ENCODE measurements around the gene UBE2E2. TPM values are rescaled to one million over a fixed set of nuclear protein-coding genes. Genes with fewer than 3 reads are reported as not detected.

The UBE2E2 gene
- total RNA-seq, 2 experiments from 2014 or later = 41.1 to 48.8 TPM

DNA sequence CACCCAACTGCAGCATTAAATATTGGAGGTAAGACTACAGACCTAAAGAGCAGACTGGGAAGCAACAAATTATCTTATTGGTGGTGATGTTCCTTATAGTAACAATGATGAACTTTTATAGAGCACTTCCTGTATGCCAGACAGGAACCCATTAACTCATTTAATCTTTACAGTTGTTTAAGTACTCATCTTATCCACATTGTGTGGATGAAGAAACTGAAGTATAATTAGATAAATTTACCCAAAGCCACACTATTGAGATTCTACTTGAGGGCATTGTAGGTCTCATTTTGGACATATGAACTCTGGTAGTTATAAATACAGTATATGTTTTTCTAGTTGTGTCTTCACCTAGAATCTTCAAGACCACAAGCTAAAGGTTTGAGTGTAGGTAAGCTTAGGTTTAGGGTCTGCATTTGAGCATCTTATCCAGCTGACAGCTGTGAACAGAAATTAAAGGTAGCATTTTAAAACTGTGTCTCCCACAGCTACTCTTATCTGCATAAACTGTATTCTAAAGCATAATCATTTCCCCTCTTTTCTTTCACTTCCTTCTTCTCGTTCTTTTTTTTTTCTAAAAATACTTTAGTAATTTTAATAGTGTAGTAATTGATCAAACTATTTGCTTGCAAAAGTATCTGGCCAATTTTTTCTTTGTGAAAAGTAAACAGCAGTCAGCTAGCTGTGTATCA is 138.2 kb downstream of the UBE2E2 start:
- DNase-seq (ENCODE audit: low spot score) = peak; percentile 69
- TF ChIP-seq, protein P1, sequence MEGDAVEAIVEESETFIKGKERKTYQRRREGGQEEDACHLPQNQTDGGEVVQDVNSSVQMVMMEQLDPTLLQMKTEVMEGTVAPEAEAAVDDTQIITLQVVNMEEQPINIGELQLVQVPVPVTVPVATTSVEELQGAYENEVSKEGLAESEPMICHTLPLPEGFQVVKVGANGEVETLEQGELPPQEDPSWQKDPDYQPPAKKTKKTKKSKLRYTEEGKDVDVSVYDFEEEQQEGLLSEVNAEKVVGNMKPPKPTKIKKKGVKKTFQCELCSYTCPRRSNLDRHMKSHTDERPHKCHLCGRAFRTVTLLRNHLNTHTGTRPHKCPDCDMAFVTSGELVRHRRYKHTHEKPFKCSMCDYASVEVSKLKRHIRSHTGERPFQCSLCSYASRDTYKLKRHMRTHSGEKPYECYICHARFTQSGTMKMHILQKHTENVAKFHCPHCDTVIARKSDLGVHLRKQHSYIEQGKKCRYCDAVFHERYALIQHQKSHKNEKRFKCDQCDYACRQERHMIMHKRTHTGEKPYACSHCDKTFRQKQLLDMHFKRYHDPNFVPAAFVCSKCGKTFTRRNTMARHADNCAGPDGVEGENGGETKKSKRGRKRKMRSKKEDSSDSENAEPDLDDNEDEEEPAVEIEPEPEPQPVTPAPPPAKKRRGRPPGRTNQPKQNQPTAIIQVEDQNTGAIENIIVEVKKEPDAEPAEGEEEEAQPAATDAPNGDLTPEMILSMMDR (conservative IDR thresholded peaks at IDR 0.05; ENCODE audit: low read length) = no peak
- no peaks in the 10 kb centered on the region for H3K9me2 ChIP-seq (ENCODE audit: insufficient read depth, low read length)
- peak overlapping the region; percentile 94 for H3K27ac ChIP-seq (ENCODE audit: low read depth, low read length, poor library complexity, severe bottlenecking)
- intact Hi-C loops (cut with micrococcal nuclease; ENCODE audit: unreplicated experiment) = loop anchor here (1.0 to 10.0 kb wide), 5 partner anchors 48 to 464 kb away; partner anchors contain the start of genes UBE2E1 and UBE2E2
- H3K9me3 ChIP-seq (ENCODE audit: low read length) = no peaks in the 10 kb centered on the region
- H2AFZ ChIP-seq (ENCODE audit: low read length) = peak overlapping the region; percentile 5; the same call in 1 of the 2 replicates
- ChIA-PET CTCF (ENCODE audit: unreplicated experiment) (interaction anchor here (0.8 to 1.9 kb wide), 3 partner anchors 18 to 100 kb away, joined by 3 to 5 read pairs (median 3); no protein-coding TSS in a partner anchor), POLR2A (interaction anchor here (0.7 to 2.3 kb wide), 16 partner anchors 8 to 1941 kb away, joined by 3 to 17 read pairs (median 3); no protein-coding TSS in a partner anchor)
- BruUV-seq (replicated peaks) = TSS peak; percentile 13
- peaks cover 87% of the 10 kb centered on the region for H3K4me1 ChIP-seq (ENCODE audit: insufficient read depth, low read length, poor library complexity, severe bottlenecking)
- peaks cover 85% of the 10 kb centered on the region for H3K79me2 ChIP-seq (ENCODE audit: insufficient read depth, low read depth, low read length)
- H3K4me2 ChIP-seq (ENCODE audit: low read length) = peak overlapping the region; percentile 82
- peaks cover 27% of the 10 kb centered on the region for H3K36me3 ChIP-seq (ENCODE audit: insufficient read depth, low read length)
- H4K20me1 ChIP-seq (ENCODE audit: insufficient read depth, low read length) = no peaks in the 10 kb centered on the region
- peak overlapping the region; percentile 47 for H3K4me3 ChIP-seq (ENCODE audit: low read depth, low read length, poor library complexity, severe bottlenecking)

DNA sequence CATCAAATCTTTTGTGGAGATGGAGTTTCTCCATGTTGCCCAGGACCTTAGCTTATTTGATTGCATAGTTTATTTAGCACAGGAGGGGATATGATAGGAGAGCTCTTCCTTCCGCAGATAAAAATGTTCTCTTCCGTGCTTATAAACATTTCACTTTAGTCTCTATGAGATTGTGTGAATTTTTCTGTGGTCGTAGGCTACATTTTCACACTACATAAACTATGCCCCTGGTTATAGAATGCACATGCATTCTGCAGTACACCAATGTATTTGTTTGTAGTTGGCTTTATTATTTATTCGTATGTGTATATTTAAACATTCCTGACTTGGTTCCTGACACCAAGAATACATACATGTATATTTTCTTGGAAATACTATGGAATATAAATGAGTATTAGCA is 139.2 kb downstream of the UBE2E2 start:
- DNase-seq (ENCODE audit: low spot score) = no peak
- Histone ChIP-seq H2AFZ (ENCODE audit: low read length) (no peak overlapping the region), H3K4me1 (ENCODE audit: insufficient read depth, low read length, poor library complexity, severe bottlenecking) (peaks cover 89% of the 10 kb centered on the region), H3K9me2 (ENCODE audit: insufficient read depth, low read length) (no peaks in the 10 kb centered on the region), H3K4me2 (ENCODE audit: low read length) (peak overlapping the region; percentile 82), H3K79me2 (ENCODE audit: insufficient read depth, low read depth, low read length) (peaks cover 89% of the 10 kb centered on the region), H3K36me3 (ENCODE audit: insufficient read depth, low read length) (peaks cover 31% of the 10 kb centered on the region), H3K27ac (ENCODE audit: low read depth, low read length, poor library complexity, severe bottlenecking) (peak overlapping the region; percentile 94), H3K9me3 (ENCODE audit: low read length) (no peaks in the 10 kb centered on the region), H3K4me3 (ENCODE audit: low read depth, low read length, poor library complexity, severe bottlenecking) (peak overlapping the region; percentile 47), H4K20me1 (ENCODE audit: insufficient read depth, low read length) (no peaks in the 10 kb centered on the region)
- ChIA-PET POLR2A (interaction anchor here (0.6 to 2.3 kb wide), 17 partner anchors 12 to 1765 kb away, joined by 3 to 17 read pairs (median 3); no protein-coding TSS in a partner anchor), CTCF (ENCODE audit: unreplicated experiment) (interaction anchor here (0.7 to 1.9 kb wide), 4 partner anchors 19 to 99 kb away, joined by 3 to 5 read pairs (median 3); no protein-coding TSS in a partner anchor)
- intact Hi-C loops (cut with micrococcal nuclease; ENCODE audit: unreplicated experiment) = loop anchor here (5.0 to 10.0 kb wide), 4 partner anchors 138 to 462 kb away; partner anchors contain the start of genes UBE2E1 and UBE2E2
- BruUV-seq (replicated peaks) = no TSS peak
- no peak for TF ChIP-seq EZH2phosphoT487 (IDR thresholded peaks at IDR 0.05; ENCODE audit: borderline replicate concordance, low read depth, low read length)
- TF ChIP-seq, protein P1 (conservative IDR thresholded peaks at IDR 0.05; ENCODE audit: low read length) = no peak

DNA sequence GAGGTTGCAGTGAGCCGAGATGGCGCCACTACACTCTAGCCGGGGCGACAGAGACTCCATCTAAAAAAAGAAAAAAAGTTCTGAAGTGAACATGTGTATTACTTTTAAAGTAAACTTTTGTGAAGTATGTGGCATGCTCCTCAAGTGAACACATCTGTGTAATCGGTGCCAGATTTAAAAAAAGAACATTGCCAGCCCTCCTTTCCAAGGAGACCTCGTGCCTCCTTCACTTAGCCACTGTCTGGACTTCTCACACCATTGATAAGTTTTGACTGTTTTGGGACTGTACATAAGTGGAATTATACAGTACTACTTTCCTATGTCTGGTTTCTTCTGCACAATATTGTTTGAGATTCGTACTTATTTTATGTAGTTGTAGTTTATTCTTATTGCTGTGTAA is 140.4 kb downstream of the UBE2E2 start:
- DNase-seq (ENCODE audit: low spot score) = no peak
- ChIA-PET POLR2A (no interaction called here), CTCF (ENCODE audit: unreplicated experiment) (no interaction called here)
- H3K9me2 ChIP-seq (ENCODE audit: insufficient read depth, low read length) = no peaks in the 10 kb centered on the region
- H3K4me3 ChIP-seq (ENCODE audit: low read depth, low read length, poor library complexity, severe bottlenecking) = no peak overlapping the region
- no peak overlapping the region for H2AFZ ChIP-seq (ENCODE audit: low read length)
- H3K9me3 ChIP-seq (ENCODE audit: low read length) = no peaks in the 10 kb centered on the region; the same call in 1 of the 2 replicates
- peak overlapping the region; percentile 94 for H3K27ac ChIP-seq (ENCODE audit: low read depth, low read length, poor library complexity, severe bottlenecking)
- peak overlapping the region; percentile 60; the same call in 1 of the 2 replicates for H3K4me2 ChIP-seq (ENCODE audit: low read length)
- no peaks in the 10 kb centered on the region for H4K20me1 ChIP-seq (ENCODE audit: insufficient read depth, low read length)
- H3K79me2 ChIP-seq (ENCODE audit: insufficient read depth, low read depth, low read length) = peaks cover 77% of the 10 kb centered on the region
- intact Hi-C loops (cut with micrococcal nuclease; ENCODE audit: unreplicated experiment) = loop anchor here (5.0 to 10.0 kb wide), 4 partner anchors 139 to 461 kb away; partner anchors contain the start of genes UBE2E1 and UBE2E2
- no TSS peak for BruUV-seq (replicated peaks)
- peaks cover 78% of the 10 kb centered on the region for H3K4me1 ChIP-seq (ENCODE audit: insufficient read depth, low read length, poor library complexity, severe bottlenecking)
- TF ChIP-seq, protein P1 (conservative IDR thresholded peaks at IDR 0.05; ENCODE audit: low read length) = no peak; the same call in 1 of the 2 replicates
- TF ChIP-seq EZH2phosphoT487 (IDR thresholded peaks at IDR 0.05; ENCODE audit: borderline replicate concordance, low read depth, low read length) = no peak
- peaks cover 32% of the 10 kb centered on the region for H3K36me3 ChIP-seq (ENCODE audit: insufficient read depth, low read length)

Data from OCI-LY7 (cell line).